Sigmoid colon (tissue), 4 donors: ENCODE data around the gene STK32B.

Experiments
- CTCF ChIP-seq, 4 experiments: fragments of 450-650 bp in 3 of 4; fragments of 200-600 bp in 1 of 4; IDR thresholded peaks; one replicate each; pipeline ENCODE4 v1.5.1; 2016 to 2019; ENCODE audit warnings: antibody characterized with exemption in 4 of 4, mild to moderate bottlenecking in 3 of 4, moderate library complexity in 2 of 4
- EP300 ChIP-seq, 4 donors: sonication (generic); formaldehyde crosslinking; IDR thresholded peaks; one replicate each; pipeline ENCODE4 v1.6.1; 2017; ENCODE audit warnings: antibody characterized with exemption in 4 of 4

- TF ChIP-seq CTCF (IDR thresholded peaks at IDR 0.05) = no peak
- TF ChIP-seq EP300 (IDR thresholded peaks at IDR 0.05) = no peak
Measured at GRCh38 chr4:5018603-5019002, 32.7 kb upstream of the STK32B start.
